Liver (tissue), 9 donors: ENCODE data around the gene MMS22L. TPM values are rescaled to one million over a fixed set of nuclear protein-coding genes. Genes with fewer than 3 reads are reported as not detected.

Source experiments
- DNase-seq: peaks from one replicate; pipeline ENCODE4 v3.0.0-alpha.2; 2017; ENCODE audit warnings: low spot score
- H3K27ac ChIP-seq, 2 donors: one replicate each; pipeline ENCODE4 v1.7.0; 2013; ENCODE audit warnings: inconsistent platforms in 2 of 2, low read length in 2 of 2, control low read depth in 1 of 2, low read depth in 1 of 2, mild to moderate bottlenecking in 1 of 2
- H3K27me3 ChIP-seq, 4 donors: one replicate each; pipeline versions ENCODE4 v1.6.1 to v1.7.0; 2013; ENCODE audit warnings: low read length in 3 of 4, inconsistent platforms in 1 of 4, mild to moderate bottlenecking in 1 of 4, moderate library complexity in 1 of 4; ENCODE audit not compliant: control insufficient read depth in 4 of 4, insufficient read depth in 4 of 4
- H3K36me3 ChIP-seq, 4 donors: one replicate each; pipeline versions ENCODE4 v1.6.1 to v1.7.0; 2013; ENCODE audit warnings: low read length in 3 of 4, mild to moderate bottlenecking in 3 of 4, low read depth in 1 of 4, moderate library complexity in 1 of 4; ENCODE audit not compliant: control insufficient read depth in 4 of 4, insufficient read depth in 3 of 4
- H3K4me1 ChIP-seq, 4 donors: one replicate each; pipeline versions ENCODE4 v1.6.1 to v1.7.0; 2013; ENCODE audit warnings: low read length in 3 of 4, mild to moderate bottlenecking in 3 of 4, moderate library complexity in 1 of 4; ENCODE audit not compliant: control insufficient read depth in 4 of 4, insufficient read depth in 4 of 4
- H3K4me3 ChIP-seq, 3 donors: one replicate each; pipeline versions ENCODE4 v1.6.1 to v1.7.0; 2013; ENCODE audit warnings: low read length in 3 of 3, control low read depth in 1 of 3, low read depth in 1 of 3, mild to moderate bottlenecking in 1 of 3
- H3K9ac ChIP-seq, 2 donors: one replicate each; pipeline ENCODE4 v1.7.0; 2013; ENCODE audit warnings: low read length in 2 of 2, mild to moderate bottlenecking in 2 of 2, moderate library complexity in 2 of 2, control low read depth in 1 of 2, low read depth in 1 of 2
- H3K9me3 ChIP-seq, 4 donors: one replicate each; pipeline versions ENCODE4 v1.6.1 to v1.7.0; 2013; ENCODE audit warnings: low read length in 3 of 4; ENCODE audit not compliant: control insufficient read depth in 4 of 4
- ATF3 ChIP-seq: IDR thresholded peaks from 2 replicates; pipeline ENCODE4 v1.6.1; 2016; ENCODE audit warnings: antibody characterized with exemption
- CTCF ChIP-seq: fragments of 150-350 bp; IDR thresholded peaks from 2 replicates; pipeline ENCODE4 v1.5.1; 2017; ENCODE audit warnings: improper control_type of control experiment, low read depth, low read length; ENCODE audit not compliant: missing input control
- EGR1 ChIP-seq, 2 donors: IDR thresholded peaks; 2 replicates each; pipeline ENCODE4 v1.6.1; 2016 to 2018; ENCODE audit warnings: antibody characterized with exemption in 2 of 2, low read depth in 2 of 2
- FOXA1 ChIP-seq: IDR thresholded peaks from 2 replicates; pipeline ENCODE4 v1.6.1; 2016; ENCODE audit warnings: antibody characterized with exemption
- FOXA2 ChIP-seq: IDR thresholded peaks from 2 replicates; pipeline ENCODE4 v1.6.1; 2016; ENCODE audit warnings: antibody characterized with exemption
- GABPA ChIP-seq, 2 donors: IDR thresholded peaks in 1 of 2; conservative IDR thresholded peaks in 1 of 2; 2 replicates each; pipeline ENCODE4 v1.6.1; 2016; ENCODE audit warnings: antibody characterized with exemption in 2 of 2, mild to moderate bottlenecking in 1 of 2, moderate library complexity in 1 of 2
- HNF4A ChIP-seq, 2 donors: conservative IDR thresholded peaks; 2 replicates each; pipeline ENCODE4 v1.6.1; 2016; ENCODE audit warnings: antibody characterized with exemption in 2 of 2, mild to moderate bottlenecking in 2 of 2
- HNF4G ChIP-seq: IDR thresholded peaks from 2 replicates; pipeline ENCODE4 v1.6.1; 2016; ENCODE audit warnings: antibody characterized with exemption
- JUND ChIP-seq, 2 donors: IDR thresholded peaks; 2 replicates each; pipeline ENCODE4 v1.6.1; 2016; ENCODE audit warnings: antibody characterized with exemption in 2 of 2
- MAX ChIP-seq: IDR thresholded peaks from 2 replicates; pipeline ENCODE4 v1.6.1; 2016; ENCODE audit warnings: antibody characterized with exemption
- NR2F2 ChIP-seq: IDR thresholded peaks from 2 replicates; pipeline ENCODE4 v1.6.1; 2016; ENCODE audit warnings: antibody characterized with exemption
- RAD21 ChIP-seq, 2 donors: IDR thresholded peaks; 2 replicates each; pipeline ENCODE4 v1.6.1; 2016; ENCODE audit warnings: antibody characterized with exemption in 2 of 2, mild to moderate bottlenecking in 2 of 2
- REST ChIP-seq: IDR thresholded peaks from 2 replicates; pipeline ENCODE4 v1.6.1; 2016; ENCODE audit warnings: antibody characterized with exemption, mild to moderate bottlenecking
- RXRA ChIP-seq, 2 donors: IDR thresholded peaks; 2 replicates each; pipeline ENCODE4 v1.6.1; 2017 to 2018; ENCODE audit warnings: antibody characterized with exemption in 2 of 2, mild to moderate bottlenecking in 1 of 2
- SP1 ChIP-seq: IDR thresholded peaks from 2 replicates; pipeline ENCODE4 v1.6.1; 2018; ENCODE audit warnings: antibody characterized with exemption, mild to moderate bottlenecking
- TAF1 ChIP-seq: conservative IDR thresholded peaks from 2 replicates; pipeline ENCODE4 v1.6.1; 2016; ENCODE audit warnings: antibody characterized with exemption, mild to moderate bottlenecking
- YY1 ChIP-seq: IDR thresholded peaks from 2 replicates; pipeline ENCODE4 v1.6.1; 2016; ENCODE audit warnings: antibody characterized with exemption, mild to moderate bottlenecking
- ZBTB33 ChIP-seq: IDR thresholded peaks from 2 replicates; pipeline ENCODE4 v1.6.1; 2016; ENCODE audit warnings: antibody characterized with exemption
- WGBS: extraction: QIAGEN DNeasy Blood & Tissue Kit; methylation state at CpG from one replicate; pipeline ENCODE4 v1.1.7; 2013; 5-methylcytosine and 5-hydroxymethylcytosine counted together
- polyA plus RNA-seq, 2 donors: library from polyadenylated mRNA; stranded (reverse) in 1 of 2; unstranded in 1 of 2; fragments of 200-250 nt in 1 of 2; fragments of >200 nt in 1 of 2; fragmentation: Nextera tagmentation in 1 of 2; extraction: Ambion mirVana in 1 of 2; gene quantifications; one replicate each; pipeline versions ENCODE4 v1.2.1 to v1.2.3, GENCODE V29; 2013 to 2015
- total RNA-seq, 2 donors: library from RNA; depleted of rRNA; stranded (reverse); fragments of >200 nt; gene quantifications; one replicate each; pipeline ENCODE4 v1.2.3, GENCODE V29; 2014
- donor health status: healthy.
- donor health status: healthy.
- donor health status: healthy.
- donor health status: healthy.
- donor health status: healthy.

MMS22L gene
- total and polyA plus RNA-seq, 4 donors: 0.32 to 14.9 (median 2.6) TPM

- no peak overlapping the region for H3K4me3 ChIP-seq
- H3K4me1 ChIP-seq: no peaks in the 10 kb centered on the region
- no peaks in the 10 kb centered on the region for H3K27me3 ChIP-seq
- H3K27ac ChIP-seq: no peak overlapping the region
- H3K36me3 ChIP-seq: peaks cover 0 to 13% (median under 1%) of the 10 kb centered on the region in 4 donors
- H3K9ac ChIP-seq: no peak overlapping the region
- H3K9me3 ChIP-seq: no peaks in the 10 kb centered on the region
- TF ChIP-seq MAX: no peak
- no peak for TF ChIP-seq FOXA1
- TF ChIP-seq SP1: no peak
- no peak for TF ChIP-seq HNF4G
- TF ChIP-seq RAD21 (IDR thresholded peaks at IDR 0.05): no peak
- no peak for TF ChIP-seq EGR1 (IDR thresholded peaks at IDR 0.05; ENCODE audit: low read depth in 2 of 2)
- TF ChIP-seq REST: no peak
- TF ChIP-seq CTCF: no peak
- no peak for TF ChIP-seq JUND (IDR thresholded peaks at IDR 0.05)
- TF ChIP-seq RXRA (IDR thresholded peaks at IDR 0.05): no peak
- TF ChIP-seq ATF3: no peak
- TF ChIP-seq TAF1: no peak
- TF ChIP-seq HNF4A (conservative IDR thresholded peaks at IDR 0.05): no peak
- TF ChIP-seq NR2F2: no peak
- WGBS: 92% methylated on average over 2 of the region's 2 CpGs
- DNase-seq: no peak
These were observed 20.3 kb downstream of the MMS22L start for GRCh38 chr6:97262676-97263075.

- H3K4me1 ChIP-seq: no peaks in the 10 kb centered on the region
- no peak overlapping the region for H3K4me3 ChIP-seq
- WGBS: 96% methylated on average over 1 of the region's 1 CpG
- H3K9me3 ChIP-seq: no peaks in the 10 kb centered on the region
- H3K9ac ChIP-seq: no peak overlapping the region
- H3K27me3 ChIP-seq: no peaks in the 10 kb centered on the region
- DNase-seq: no peak
- H3K36me3 ChIP-seq: no peaks in the 10 kb centered on the region
- no peak overlapping the region for H3K27ac ChIP-seq
- TF ChIP-seq FOXA2 (no peak), RAD21 (IDR thresholded peaks at IDR 0.05) (no peak), ZBTB33 (no peak), MAX (no peak), ATF3 (no peak), HNF4A (conservative IDR thresholded peaks at IDR 0.05) (no peak), CTCF (no peak), FOXA1 (no peak), HNF4G (no peak), NR2F2 (no peak), EGR1 (IDR thresholded peaks at IDR 0.05; ENCODE audit: low read depth in 2 of 2) (no peak), YY1 (no peak), GABPA (IDR thresholded peaks at IDR 0.05 in 1 of 2, conservative IDR thresholded peaks at IDR 0.05 in 1 of 2) (no peak), JUND (IDR thresholded peaks at IDR 0.05) (no peak), TAF1 (no peak)
These were observed 36.2 kb downstream of the MMS22L start for GRCh38 chr6:97246842-97247241.
